CD4-positive, CD25-positive, alpha-beta regulatory T cell (primary cell): ENCODE results near the gene SPRN. TPM values are rescaled to one million over a fixed set of nuclear protein-coding genes. Genes with fewer than 3 reads are reported as not detected.

ENCODE experiments used
- ATAC-seq, 2 donors: fragments of 150-1000 bp; cut with Tn5 transposase; one replicate each; pipeline ENCODE4 v1.10.0; 2021; ENCODE audit warnings: low read depth in 2 of 2, moderate number of reproducible peaks in 2 of 2, moderate library complexity in 1 of 2
- DNase-seq, 3 donors: peaks; one replicate each; pipeline versions ENCODE4 v3.0.0 to v3.0.0-alpha.2; 2012 to 2022; ENCODE audit warnings: mixed read lengths in 1 of 3
- H3K27ac ChIP-seq: one replicate; pipeline ENCODE4 v1.7.0; 2013; ENCODE audit warnings: mild to moderate bottlenecking, low read length; ENCODE audit not compliant: insufficient read depth, poor library complexity, severe bottlenecking
- H3K27me3 ChIP-seq: one replicate; pipeline ENCODE4 v1.7.0; 2013; ENCODE audit warnings: low read length; ENCODE audit not compliant: control insufficient read depth, insufficient read depth
- H3K36me3 ChIP-seq: one replicate; pipeline ENCODE4 v1.7.0; 2013; ENCODE audit warnings: mild to moderate bottlenecking, low read length, moderate library complexity; ENCODE audit not compliant: control insufficient read depth, insufficient read depth
- H3K4me1 ChIP-seq: 2 replicates; pipeline ENCODE4 v1.7.0; 2013; ENCODE audit warnings: mild to moderate bottlenecking, low read length; ENCODE audit not compliant: insufficient read depth, control insufficient read depth, poor library complexity, severe bottlenecking
- H3K4me3 ChIP-seq: one replicate; pipeline ENCODE4 v1.7.0; 2013; ENCODE audit warnings: low read depth, mild to moderate bottlenecking, low read length, moderate library complexity
- H3K9me3 ChIP-seq, 2 experiments: 1 replicate in 1 of 2; 2 replicates in 1 of 2; pipeline ENCODE4 v1.7.0; 2013; ENCODE audit warnings: low read length in 2 of 2, mild to moderate bottlenecking in 1 of 2, moderate library complexity in 1 of 2; ENCODE audit not compliant: control insufficient read depth in 2 of 2
- H3K27ac Mint-ChIP-seq, 3 donors: one replicate each; pipeline ENCODE4 v1.8.0; 2020 to 2022; ENCODE audit warnings: mild to moderate bottlenecking in 3 of 3, mixed read lengths in 3 of 3, moderate library complexity in 2 of 3
- H3K27me3 Mint-ChIP-seq: one replicate; pipeline ENCODE4 v1.8.0; 2022; ENCODE audit warnings: mild to moderate bottlenecking, mixed read lengths
- H3K36me3 Mint-ChIP-seq: one replicate; pipeline ENCODE4 v1.8.0; 2020; ENCODE audit warnings: mixed read lengths
- H3K4me1 Mint-ChIP-seq, 4 donors: one replicate each; pipeline ENCODE4 v1.8.0; 2020 to 2022; ENCODE audit warnings: mixed read lengths in 4 of 4, mild to moderate bottlenecking in 1 of 4
- H3K4me3 Mint-ChIP-seq, 4 donors: one replicate each; pipeline ENCODE4 v1.8.0; 2020 to 2022; ENCODE audit warnings: mild to moderate bottlenecking in 4 of 4, mixed read lengths in 4 of 4, moderate library complexity in 3 of 4
- H3K9me3 Mint-ChIP-seq, 7 donors: one replicate each; pipeline ENCODE4 v1.8.0; 2020 to 2022; ENCODE audit warnings: mixed read lengths in 7 of 7, mild to moderate bottlenecking in 3 of 7, moderate library complexity in 2 of 7
- polyA plus RNA-seq, 4 donors: library from polyadenylated mRNA; unstranded; fragments of 300-500 nt; fragmentation: Illumina TruSeq; gene quantifications; one replicate each; pipeline ENCODE4 v1.2.3, GENCODE V29; 2021
- total RNA-seq: library from RNA; stranded (reverse); gene quantifications from one replicate; pipeline ENCODE4 v1.2.3, GENCODE V29; 2022

Gene SPRN
- total and polyA plus RNA-seq, 5 donors from 2014 or later, result 0.10 to 0.77 (median 0.25) TPM; not detected in 1

GRCh38 chr10:133455196-133455595, 30.8 kb upstream of the SPRN start:
- DNase-seq, result no peak
- Histone ChIP-seq H3K36me3 (no peaks in the 10 kb centered on the region), H3K27ac (no peak overlapping the region), H3K27me3 (no peaks in the 10 kb centered on the region), H3K9me3 (no peaks in the 10 kb centered on the region), H3K4me1 (no peaks in the 10 kb centered on the region), H3K4me3 (no peak overlapping the region)
- H3K36me3 Mint-ChIP-seq, result no peaks in the 10 kb centered on the region
- no peaks in the 10 kb centered on the region for H3K4me1 Mint-ChIP-seq
- H3K4me3 Mint-ChIP-seq, result no peak overlapping the region
- ATAC-seq, result no peak
- peaks cover 0 to 2% (median 0%) of the 10 kb centered on the region in 7 donors for H3K9me3 Mint-ChIP-seq
- H3K27me3 Mint-ChIP-seq, result peaks cover 8% of the 10 kb centered on the region
- no peak overlapping the region for H3K27ac Mint-ChIP-seq

DNA sequence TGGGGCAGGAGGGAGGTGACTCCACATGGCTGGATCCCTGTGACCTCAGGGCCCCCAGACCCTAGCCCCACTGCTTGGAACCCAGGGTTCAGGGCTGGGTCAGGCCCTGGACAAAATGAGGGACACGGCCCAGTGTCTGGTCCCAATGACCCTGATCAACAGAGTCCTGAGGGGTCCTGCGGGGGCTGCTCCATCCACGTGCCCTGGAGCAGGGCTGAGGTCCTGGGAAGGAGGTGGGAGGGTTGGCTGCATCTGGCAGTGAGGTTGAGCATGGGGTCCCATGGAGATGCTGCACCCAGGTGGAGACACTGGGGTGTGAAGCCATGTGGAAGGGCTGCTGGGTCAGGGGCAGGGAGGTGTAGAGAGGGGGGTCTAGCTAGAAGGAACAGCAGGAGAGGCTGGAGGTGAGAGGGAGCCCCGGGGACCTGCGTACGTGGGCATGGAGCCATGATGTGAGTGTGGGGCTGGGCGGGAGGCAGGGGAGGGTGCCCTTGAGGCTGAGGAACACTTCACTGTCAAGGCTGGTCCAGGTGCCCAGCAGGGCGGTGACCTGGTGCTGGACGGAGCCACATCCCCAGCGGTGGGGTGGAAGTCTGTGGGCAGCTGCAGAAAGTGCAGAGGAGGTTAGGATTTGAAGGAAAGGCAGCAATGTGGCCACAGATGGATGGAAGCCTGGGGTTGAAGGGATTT, 29.9 kb upstream of the SPRN start:
- peaks cover 2% of the 10 kb centered on the region for H3K36me3 Mint-ChIP-seq
- peaks cover 0 to 3% (median 1%) of the 10 kb centered on the region in 7 donors for H3K9me3 Mint-ChIP-seq
- H3K4me1 Mint-ChIP-seq, result no peaks in the 10 kb centered on the region
- H3K27ac Mint-ChIP-seq, result peak overlapping the region in 1 of 3 donors; percentile 42
- DNase-seq (no peak), ATAC-seq (no peak)
- H3K4me3 Mint-ChIP-seq, result no peak overlapping the region
- Histone ChIP-seq H3K36me3 (no peaks in the 10 kb centered on the region), H3K27ac (no peak overlapping the region), H3K4me1 (no peaks in the 10 kb centered on the region), H3K4me3 (no peak overlapping the region), H3K9me3 (peaks cover 0 to 2% of the 10 kb centered on the region in 2 experiments), H3K27me3 (no peaks in the 10 kb centered on the region)
- peaks cover 9% of the 10 kb centered on the region for H3K27me3 Mint-ChIP-seq

GRCh38 chr10:133453516-133454203, 29.2 kb upstream of the SPRN start, which contains the start of gene SCART1:
Gene SCART1, plus strand, starts transcription at chr10:133453945. Its CDS starts 53 bp downstream, at chr10:133453998.
- peak within 1 kb of the TSS in 2 of 3 donors; percentile 42 to 57 for H3K27ac Mint-ChIP-seq
- no peaks in the 10 kb centered on the region for H3K4me1 ChIP-seq

GRCh38 chr10:133452453-133452852, 28.0 kb upstream of the SPRN start:
- Mint-ChIP-seq H3K27ac (no peak overlapping the region), H3K27me3 (peaks cover 13% of the 10 kb centered on the region), H3K4me3 (no peak overlapping the region), H3K9me3 (peaks cover 0 to 18% (median 9%) of the 10 kb centered on the region in 7 donors), H3K36me3 (peaks cover 6% of the 10 kb centered on the region), H3K4me1 (no peaks in the 10 kb centered on the region)
- Histone ChIP-seq H3K27ac (no peak overlapping the region), H3K27me3 (no peaks in the 10 kb centered on the region), H3K4me3 (no peak overlapping the region), H3K9me3 (peaks cover 18 to 19% of the 10 kb centered on the region in 2 experiments), H3K4me1 (no peaks in the 10 kb centered on the region), H3K36me3 (no peaks in the 10 kb centered on the region)
- DNase-seq, result no peak
- ATAC-seq, result no peak

More at GRCh38 chr10:133453516-133454203, 29.2 kb upstream of the SPRN start, which contains the start of gene SCART1:
- Histone ChIP-seq H3K27me3 (no peaks in the 10 kb centered on the region), H3K36me3 (no peaks in the 10 kb centered on the region), H3K4me3 (no peak within 1 kb of the TSS), H3K9me3 (peaks cover 6 to 7% of the 10 kb centered on the region in 2 experiments), H3K27ac (no peak within 1 kb of the TSS)
- no peaks in the 10 kb centered on the region for H3K4me1 Mint-ChIP-seq
- peaks cover 3% of the 10 kb centered on the region for H3K36me3 Mint-ChIP-seq
- peaks cover 13% of the 10 kb centered on the region for H3K27me3 Mint-ChIP-seq
- no peak for DNase-seq
- H3K4me3 Mint-ChIP-seq, result no peak within 1 kb of the TSS
- H3K9me3 Mint-ChIP-seq, result peaks cover 0 to 8% (median 3%) of the 10 kb centered on the region in 7 donors
- ATAC-seq, result peak in 1 of 2 donors; percentile 44

- no peak overlapping the region for H3K27ac Mint-ChIP-seq
- H3K27me3 Mint-ChIP-seq, result peaks cover 13% of the 10 kb centered on the region
- no peak for DNase-seq
- no peaks in the 10 kb centered on the region for H3K4me1 Mint-ChIP-seq
- H3K9me3 Mint-ChIP-seq, result peaks cover 0 to 27% (median 15%) of the 10 kb centered on the region in 7 donors
- Histone ChIP-seq H3K27me3 (no peaks in the 10 kb centered on the region), H3K4me3 (no peak overlapping the region), H3K9me3 (peaks cover 27 to 28% of the 10 kb centered on the region in 2 experiments), H3K27ac (no peak overlapping the region), H3K4me1 (no peaks in the 10 kb centered on the region), H3K36me3 (no peaks in the 10 kb centered on the region)
- no peak overlapping the region for H3K4me3 Mint-ChIP-seq
- no peak for ATAC-seq
- peaks cover 8% of the 10 kb centered on the region for H3K36me3 Mint-ChIP-seq
These were observed 26.9 kb upstream of the SPRN start for GRCh38 chr10:133451346-133451745.

DNA sequence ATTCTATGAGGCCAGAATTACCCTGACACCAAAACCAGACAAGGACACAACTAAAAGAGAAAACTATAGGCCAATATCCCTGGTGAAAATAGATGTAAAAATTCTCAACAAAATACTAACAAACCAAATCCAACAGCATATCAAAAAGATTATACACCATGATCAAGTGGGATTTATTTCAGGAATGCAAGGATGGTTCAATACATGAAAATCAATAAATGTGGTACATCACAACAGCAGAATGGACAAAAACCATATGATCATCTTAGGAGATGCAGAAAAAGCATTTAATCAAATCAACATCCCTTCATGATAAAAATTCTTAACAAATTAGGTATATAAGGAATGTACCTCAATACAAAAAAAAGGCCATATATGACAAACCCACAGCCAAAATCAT, 23.7 kb upstream of the SPRN start:
- ATAC-seq (no peak), DNase-seq (no peak)
- Mint-ChIP-seq H3K4me1 (no peaks in the 10 kb centered on the region), H3K9me3 (peaks cover 0 to 29% (median 16%) of the 10 kb centered on the region in 7 donors), H3K4me3 (no peak overlapping the region), H3K36me3 (peaks cover 8% of the 10 kb centered on the region), H3K27me3 (peaks cover 8% of the 10 kb centered on the region), H3K27ac (no peak overlapping the region)
- Histone ChIP-seq H3K27me3 (no peaks in the 10 kb centered on the region), H3K9me3 (peaks cover 27 to 28% of the 10 kb centered on the region in 2 experiments), H3K27ac (no peak overlapping the region), H3K4me1 (no peaks in the 10 kb centered on the region), H3K36me3 (no peaks in the 10 kb centered on the region), H3K4me3 (no peak overlapping the region)

GRCh38 chr10:133446979-133447378, 22.6 kb upstream of the SPRN start:
- peaks cover 4% of the 10 kb centered on the region for H3K4me1 ChIP-seq
- no peaks in the 10 kb centered on the region for H3K27me3 ChIP-seq
- DNase-seq (no peak), ATAC-seq (no peak)
- H3K27ac ChIP-seq, result no peak overlapping the region
- H3K9me3 Mint-ChIP-seq, result peaks cover 0 to 29% (median 16%) of the 10 kb centered on the region in 7 donors
- H3K4me1 Mint-ChIP-seq, result peaks cover 0 to 8% (median 1%) of the 10 kb centered on the region in 4 donors
- H3K27ac Mint-ChIP-seq, result peak overlapping the region in 1 of 3 donors; percentile 89
- no peaks in the 10 kb centered on the region for H3K36me3 ChIP-seq
- peaks cover 27 to 28% of the 10 kb centered on the region in 2 experiments for H3K9me3 ChIP-seq
- H3K27me3 Mint-ChIP-seq, result peaks cover 6% of the 10 kb centered on the region
- H3K4me3 Mint-ChIP-seq, result no peak overlapping the region
- H3K4me3 ChIP-seq, result no peak overlapping the region
- H3K36me3 Mint-ChIP-seq, result peaks cover 8% of the 10 kb centered on the region
